ENCODE data around the gene MOB1B.
"Not testable (repeated sequence)": the region's sequence is repeated elsewhere in the genome, so short reads cannot be mapped to it uniquely, and the experiment has no call there.

Gene MOB1B

DNA sequence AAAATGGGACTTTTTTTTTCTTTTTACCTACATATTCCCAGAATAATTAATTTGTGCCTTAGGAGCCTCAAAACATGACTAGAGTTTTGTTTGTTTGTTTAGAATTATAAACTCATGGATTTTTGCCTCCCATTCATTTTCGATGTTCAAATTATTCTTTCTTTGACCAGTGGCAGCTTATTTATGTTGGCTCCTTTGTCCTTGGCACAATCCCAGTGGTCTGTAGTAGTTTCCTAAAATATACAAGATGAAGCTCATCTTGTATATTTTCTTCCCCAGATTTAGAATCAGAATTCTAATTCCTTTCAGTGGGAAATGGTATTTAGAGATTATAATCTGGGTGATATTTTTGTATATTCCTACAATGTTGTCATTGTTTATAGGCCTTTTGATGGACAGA lies 118.4 kb downstream of the MOB1B start:
- FAIRE-seq (no peak), DNase-seq (ENCODE audit: insufficient read length) (no peak)
- no peak for TF ChIP-seq POLR2AphosphoS5 (IDR thresholded peaks at IDR 0.05; ENCODE audit: low read depth, low read length)
- TF ChIP-seq TAF1 (IDR thresholded peaks at IDR 0.05; ENCODE audit: borderline replicate concordance, low read depth, low read length), result no peak
- TF ChIP-seq POLR2A (IDR thresholded peaks at IDR 0.05; ENCODE audit: low read depth, low read length), result no peak

DNA sequence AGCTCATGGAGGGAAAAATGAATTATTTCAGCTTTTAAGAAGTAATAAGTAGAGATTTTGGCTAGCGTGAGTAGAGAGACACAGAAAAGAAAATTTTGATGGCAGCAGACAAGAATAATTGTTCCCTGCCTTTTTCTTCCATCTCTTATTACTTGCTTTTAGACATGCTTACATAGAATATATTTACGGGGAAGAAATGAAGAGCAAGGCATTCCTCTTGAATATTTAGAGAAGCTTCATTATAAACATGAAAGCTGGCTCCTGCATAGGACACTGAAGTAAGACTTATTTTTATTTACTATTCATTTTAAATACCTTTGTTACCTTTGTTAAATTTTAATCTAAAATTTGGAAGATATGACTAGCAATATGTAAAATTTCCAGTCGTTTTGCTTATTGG lies 123.5 kb downstream of the MOB1B start:
- no peak for TF ChIP-seq POLR2AphosphoS5 (IDR thresholded peaks at IDR 0.05; ENCODE audit: low read depth, low read length)
- TF ChIP-seq POLR2A (IDR thresholded peaks at IDR 0.05; ENCODE audit: low read depth, low read length), result no peak
- TF ChIP-seq TAF1 (IDR thresholded peaks at IDR 0.05; ENCODE audit: borderline replicate concordance, low read depth, low read length), result no peak
- FAIRE-seq (no peak), DNase-seq (ENCODE audit: insufficient read length) (no peak)

DNA sequence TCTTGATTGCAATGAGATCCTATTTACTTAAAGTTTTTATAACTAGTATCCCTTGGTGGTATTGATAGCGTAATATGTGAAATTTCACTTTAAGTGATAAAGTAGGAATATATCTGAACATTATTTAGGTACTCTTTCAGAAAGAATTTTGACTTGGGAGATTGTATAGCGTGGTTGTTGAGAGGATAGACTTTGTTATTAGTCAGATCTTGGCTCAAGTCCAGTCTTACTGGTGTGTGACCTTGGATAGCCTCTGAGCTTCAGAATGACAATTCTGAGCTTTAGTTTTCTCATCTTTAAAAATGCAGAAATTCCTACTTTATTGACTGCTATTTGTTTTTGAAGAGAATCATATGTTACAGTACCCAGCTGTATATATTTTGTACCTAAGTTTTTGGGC lies 123.9 kb downstream of the MOB1B start:
- FAIRE-seq, result no peak
- DNase-seq (ENCODE audit: insufficient read length), result no peak
- TF ChIP-seq POLR2AphosphoS5 (IDR thresholded peaks at IDR 0.05; ENCODE audit: low read depth, low read length) (no peak), TAF1 (IDR thresholded peaks at IDR 0.05; ENCODE audit: borderline replicate concordance, low read depth, low read length) (no peak), POLR2A (IDR thresholded peaks at IDR 0.05; ENCODE audit: low read depth, low read length) (no peak)

DNA sequence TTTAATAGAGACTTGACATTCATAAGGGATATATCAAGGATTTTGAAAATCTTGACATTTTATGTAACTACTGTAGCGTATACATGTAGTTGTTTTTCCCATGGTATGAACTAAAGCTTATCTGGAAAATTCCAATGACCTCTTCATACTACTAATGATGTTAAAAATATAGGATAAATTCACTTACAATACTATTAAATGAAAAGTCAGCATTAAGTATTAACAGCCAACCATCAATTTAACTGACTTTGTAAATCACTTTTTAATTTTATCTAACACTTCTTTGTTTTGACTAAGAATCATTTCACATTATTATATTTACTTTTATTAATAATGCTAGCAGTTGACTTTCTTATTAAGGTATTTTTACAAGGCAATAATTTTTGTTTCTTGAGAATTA lies 125.4 kb downstream of the MOB1B start:
- DNase-seq (ENCODE audit: insufficient read length) (no peak), FAIRE-seq (no peak)
- TF ChIP-seq TAF1 (IDR thresholded peaks at IDR 0.05; ENCODE audit: borderline replicate concordance, low read depth, low read length), result no peak
- TF ChIP-seq POLR2A (IDR thresholded peaks at IDR 0.05; ENCODE audit: low read depth, low read length), result no peak
- TF ChIP-seq POLR2AphosphoS5 (IDR thresholded peaks at IDR 0.05; ENCODE audit: low read depth, low read length), result no peak

DNA sequence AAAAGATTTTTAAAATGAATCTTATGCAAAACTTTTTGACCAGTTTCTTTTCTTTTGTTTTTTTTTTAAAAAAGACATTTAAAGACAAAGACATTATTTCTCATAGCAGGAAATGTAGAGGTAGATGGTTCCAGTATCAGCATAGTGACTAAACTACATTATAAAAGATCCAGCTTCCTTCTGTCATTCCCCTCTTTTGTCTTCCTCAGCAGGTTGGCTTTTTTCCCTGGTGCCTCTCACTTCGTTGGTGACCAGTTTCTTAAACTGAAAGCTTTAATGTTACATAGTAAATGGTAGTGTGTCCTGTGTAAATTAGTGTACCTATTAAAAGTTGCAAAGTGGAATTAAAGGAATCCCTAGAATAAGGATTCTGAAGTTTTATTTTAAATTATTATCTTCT lies 127.3 kb downstream of the MOB1B start:
- FAIRE-seq, result no peak
- no peak for DNase-seq (ENCODE audit: insufficient read length)
- TF ChIP-seq POLR2A (IDR thresholded peaks at IDR 0.05; ENCODE audit: low read depth, low read length) (no peak), POLR2AphosphoS5 (IDR thresholded peaks at IDR 0.05; ENCODE audit: low read depth, low read length) (no peak), TAF1 (IDR thresholded peaks at IDR 0.05; ENCODE audit: borderline replicate concordance, low read depth, low read length) (no peak)

DNA sequence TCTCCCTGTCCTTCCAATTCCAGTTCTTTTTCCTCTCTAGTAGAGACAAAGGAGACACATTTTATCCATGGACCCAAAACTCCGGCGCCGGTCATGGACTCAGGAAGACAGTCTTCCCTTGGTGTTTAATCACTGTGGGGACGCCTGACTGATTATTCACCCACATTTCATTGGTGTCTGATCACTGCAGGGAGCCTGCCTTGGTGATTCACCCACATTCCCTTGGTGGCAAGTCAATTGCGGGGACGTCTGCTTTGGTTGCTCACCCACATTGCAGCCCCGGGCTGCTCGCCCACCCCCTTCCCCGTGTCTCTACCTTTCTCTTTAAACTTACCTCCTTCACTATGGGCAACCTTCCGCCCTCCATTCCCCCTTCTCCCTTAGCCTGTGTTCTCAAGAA lies 129.9 kb downstream of the MOB1B start:
- not testable (repeated sequence) for DNase-seq (ENCODE audit: insufficient read length); FAIRE-seq
